HG03460 (cell line): ENCODE data around the gene PBXIP1.
"Not testable (repeated sequence)": the region's sequence is repeated elsewhere in the genome, so short reads cannot be mapped to it uniquely, and the experiment has no call there.

ENCODE experiments used
- ATAC-seq: cut with Tn5 transposase; IDR thresholded peaks from one replicate; pipeline ENCODE4 v1.9.1; 2021; ENCODE audit not compliant: unreplicated experiment

PBXIP1 gene

DNA sequence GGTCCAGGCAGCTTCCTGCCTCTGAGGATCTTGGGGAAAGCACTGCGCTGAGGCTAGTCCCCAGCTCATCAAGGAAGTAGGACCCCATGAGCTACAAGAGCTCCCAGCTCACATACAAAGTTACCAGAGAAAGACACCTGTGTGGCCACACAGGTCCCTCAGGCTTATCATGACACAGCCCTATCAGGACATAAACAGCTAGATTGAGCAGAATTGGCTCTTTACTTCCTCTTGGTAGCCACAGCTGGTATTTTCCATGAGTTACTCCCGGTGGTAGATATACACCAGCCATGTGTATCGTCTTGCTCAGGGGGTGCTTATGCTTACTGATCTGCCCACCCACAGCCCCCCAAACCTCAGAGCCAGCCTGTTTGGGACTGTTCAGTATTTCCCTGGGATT is 38.7 kb upstream of the PBXIP1 start:
- ATAC-seq, result no peak

DNA sequence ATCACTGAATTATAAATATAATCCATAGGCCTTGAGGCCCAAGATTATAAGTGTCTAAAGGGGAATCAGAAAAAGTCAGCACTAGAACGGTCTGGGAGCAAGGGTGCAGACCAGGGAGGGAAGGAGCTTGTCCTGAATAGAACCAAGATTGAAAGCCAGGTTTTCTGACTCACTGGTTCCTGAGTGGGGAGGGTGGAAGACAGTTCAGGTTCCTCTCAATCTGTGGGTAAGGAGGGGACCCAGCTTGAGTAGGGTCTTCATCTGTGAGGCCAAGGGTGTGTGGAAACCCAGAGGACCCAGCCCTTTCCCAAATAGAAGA is 38.3 kb upstream of the PBXIP1 start:
- no peak for ATAC-seq

DNA sequence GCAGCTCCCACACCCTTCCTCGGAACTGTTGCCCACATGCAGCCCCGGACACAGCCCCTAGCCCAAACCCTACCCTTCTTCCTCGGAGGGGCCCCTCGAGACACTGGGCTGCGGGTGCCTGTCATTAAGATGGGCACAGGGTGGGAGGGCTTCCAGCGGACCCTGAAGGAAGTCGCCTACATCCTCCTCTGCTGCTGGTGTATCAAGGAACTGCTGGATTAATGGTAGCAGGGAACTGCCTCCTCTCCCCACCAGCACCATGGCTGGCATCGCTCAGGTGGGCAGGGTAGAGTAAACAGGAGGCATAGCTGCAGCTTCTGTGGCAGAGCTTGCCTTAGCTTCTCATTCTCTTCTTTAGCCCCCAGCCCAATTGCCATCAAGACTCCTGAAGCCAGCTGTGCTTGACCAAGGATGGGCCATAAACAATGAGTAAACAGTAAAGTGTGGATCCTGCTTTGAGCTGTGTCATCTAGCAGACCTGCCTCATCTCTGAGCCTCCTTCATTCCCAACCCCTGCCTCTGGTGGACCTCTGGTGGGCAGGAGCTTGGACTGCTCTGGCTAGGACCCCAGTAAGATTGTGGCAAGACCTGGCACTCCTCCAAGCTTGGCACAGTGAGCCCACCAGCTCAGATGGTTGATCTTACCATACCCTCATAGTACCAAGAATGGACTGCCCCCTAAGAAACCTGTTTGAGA is 37.8 kb upstream of the PBXIP1 start, which contains the start of gene LENEP:
Gene LENEP, plus strand, starts transcription at position 15 of the 697 bp plus-strand sequence. Its CDS starts 22 bp downstream, at position 37.
- no peak for ATAC-seq

DNA sequence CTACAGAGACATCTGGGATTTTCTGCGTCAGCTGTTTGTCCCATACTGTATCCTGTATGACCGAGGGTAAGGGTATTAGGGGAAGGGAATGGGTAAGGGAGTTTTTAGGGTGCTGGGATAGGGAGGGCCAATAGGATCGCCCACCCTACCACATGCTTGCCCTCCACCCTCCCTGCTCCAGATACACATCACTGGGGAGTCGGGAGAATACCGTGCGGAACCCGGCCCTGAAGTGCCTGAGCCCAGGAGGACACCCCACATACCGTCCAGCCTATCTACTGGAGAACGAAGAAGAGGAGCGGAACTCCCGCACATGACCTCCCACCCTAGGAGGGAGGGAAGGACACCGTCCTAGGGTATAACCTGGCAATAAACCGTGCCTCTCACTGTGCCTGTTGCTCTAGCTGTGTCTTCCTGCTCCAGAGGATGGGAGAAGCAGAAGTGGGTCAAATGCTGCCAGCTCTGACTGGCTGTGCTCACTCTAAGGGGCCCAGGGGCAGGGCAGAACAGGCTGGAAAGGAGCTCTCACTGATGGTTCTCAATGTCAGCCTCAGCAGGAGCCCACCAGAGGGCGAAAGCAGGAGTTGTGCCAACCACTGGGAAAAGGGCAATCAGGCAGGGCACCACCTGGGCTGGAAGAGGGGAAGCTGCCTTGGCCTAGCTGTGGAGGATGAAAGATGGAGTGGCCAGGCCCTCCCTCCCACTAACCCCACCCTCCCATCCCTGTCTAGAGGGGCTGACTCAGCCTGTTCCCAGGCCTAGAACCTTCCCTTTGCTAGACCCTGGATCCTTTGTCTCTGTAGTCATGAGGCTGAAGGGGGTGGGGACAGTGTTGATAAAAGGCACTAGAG is 37.0 kb upstream of the PBXIP1 start:
- no peak for ATAC-seq

DNA sequence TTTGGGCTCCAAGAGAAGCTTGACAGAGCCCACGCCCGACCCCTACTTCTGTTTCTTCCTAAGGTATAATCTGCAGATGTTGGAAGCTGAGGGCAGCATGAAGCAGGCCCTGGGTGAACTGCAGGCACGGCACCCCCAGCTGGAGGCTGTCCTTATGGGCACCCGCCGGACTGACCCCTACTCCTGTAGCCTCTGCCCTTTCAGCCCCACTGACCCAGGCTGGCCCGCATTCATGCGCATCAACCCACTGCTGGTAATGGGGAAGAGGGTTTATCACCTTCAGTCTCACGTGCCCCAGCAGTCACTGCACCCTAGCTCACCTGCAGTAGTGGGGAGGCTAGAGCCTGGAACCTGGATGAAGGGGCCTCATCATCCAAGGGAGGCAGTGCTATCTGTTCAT is 34.4 kb upstream of the PBXIP1 start:
- ATAC-seq, result no peak

DNA sequence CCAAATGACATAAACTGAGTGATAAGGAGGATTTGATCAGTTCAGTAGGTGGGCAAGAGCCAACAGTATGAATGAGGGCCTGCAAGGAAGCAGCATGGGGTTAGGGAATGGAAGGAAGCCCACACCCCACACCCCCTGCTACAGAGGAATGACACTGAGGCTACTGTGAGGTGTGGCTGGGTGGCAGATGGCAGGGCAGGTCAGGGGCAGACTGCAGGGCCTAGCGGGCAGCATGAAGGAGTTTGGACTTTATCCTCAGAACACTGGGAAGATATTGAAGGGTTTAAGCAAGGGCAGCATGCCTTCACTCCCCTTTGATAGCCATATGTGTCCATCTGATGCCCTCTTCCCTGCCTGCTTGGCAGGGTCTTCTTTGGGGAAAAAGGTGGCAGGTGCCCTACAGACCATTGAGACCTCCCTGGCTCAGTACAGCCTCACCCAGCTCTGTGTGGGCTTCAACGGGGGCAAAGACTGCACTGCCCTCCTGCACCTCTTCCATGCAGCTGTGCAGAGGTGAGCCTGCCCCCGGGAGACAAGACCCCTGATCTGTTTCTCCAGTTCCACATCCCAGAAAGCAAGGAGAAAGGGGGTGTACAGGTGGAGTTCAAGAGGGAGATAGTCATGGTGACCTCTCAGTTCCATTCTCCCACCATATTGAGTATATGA is 33.4 kb upstream of the PBXIP1 start:
- ATAC-seq, result no peak

DNA sequence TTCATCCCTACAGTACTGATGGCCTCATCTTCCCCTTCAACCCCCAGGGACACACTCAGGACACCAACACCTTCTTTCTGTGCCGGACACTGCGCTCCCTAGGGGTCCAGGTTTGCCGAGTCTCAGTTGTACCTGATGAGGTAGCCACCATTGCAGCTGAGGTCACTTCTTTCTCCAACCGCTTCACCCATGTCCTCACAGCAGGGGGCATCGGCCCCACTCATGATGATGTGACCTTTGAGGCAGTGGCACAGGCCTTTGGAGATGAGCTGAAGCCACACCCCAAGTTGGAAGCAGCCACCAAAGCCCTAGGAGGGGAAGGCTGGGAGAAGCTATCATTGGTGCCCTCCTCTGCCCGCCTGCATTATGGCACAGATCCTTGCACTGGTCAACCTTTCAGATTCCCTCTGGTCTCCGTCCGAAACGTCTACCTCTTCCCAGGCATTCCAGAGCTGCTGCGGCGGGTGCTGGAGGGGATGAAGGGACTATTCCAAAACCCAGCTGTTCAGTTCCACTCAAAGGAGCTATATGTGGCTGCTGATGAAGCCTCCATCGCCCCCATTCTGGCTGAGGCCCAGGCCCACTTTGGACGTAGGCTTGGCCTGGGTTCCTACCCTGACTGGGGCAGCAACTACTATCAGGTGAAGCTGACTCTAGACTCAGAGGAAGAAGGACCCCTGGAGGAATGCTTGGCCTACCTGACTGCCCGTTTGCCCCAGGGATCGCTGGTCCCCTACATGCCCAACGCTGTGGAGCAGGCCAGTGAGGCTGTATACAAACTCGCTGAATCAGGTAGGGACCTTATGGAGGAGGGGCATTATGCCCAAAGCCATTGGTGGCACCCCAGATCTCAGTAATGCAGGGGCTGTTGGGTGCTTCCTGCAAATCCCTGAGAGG is 32.4 kb upstream of the PBXIP1 start:
- no peak for ATAC-seq

DNA sequence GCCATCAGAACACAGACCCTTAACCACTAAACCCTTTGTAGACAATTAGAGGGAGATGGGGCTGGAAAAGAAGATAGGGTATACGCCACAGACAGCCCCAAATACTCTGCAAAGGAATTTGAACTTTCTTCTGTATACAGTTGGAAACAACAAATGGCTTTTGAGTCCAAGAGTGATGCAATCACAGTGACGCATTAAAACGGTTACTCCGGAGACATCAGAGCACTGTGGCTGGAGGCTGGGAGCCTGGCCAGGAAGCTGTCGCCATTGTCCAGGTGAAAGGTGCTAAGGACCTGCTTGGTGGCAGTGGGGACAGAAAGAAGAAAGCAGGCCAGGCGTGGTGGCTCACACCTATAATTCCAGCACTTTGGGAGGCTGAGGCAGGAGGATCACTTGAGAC is 31.4 kb upstream of the PBXIP1 start:
- ATAC-seq, result no peak

DNA sequence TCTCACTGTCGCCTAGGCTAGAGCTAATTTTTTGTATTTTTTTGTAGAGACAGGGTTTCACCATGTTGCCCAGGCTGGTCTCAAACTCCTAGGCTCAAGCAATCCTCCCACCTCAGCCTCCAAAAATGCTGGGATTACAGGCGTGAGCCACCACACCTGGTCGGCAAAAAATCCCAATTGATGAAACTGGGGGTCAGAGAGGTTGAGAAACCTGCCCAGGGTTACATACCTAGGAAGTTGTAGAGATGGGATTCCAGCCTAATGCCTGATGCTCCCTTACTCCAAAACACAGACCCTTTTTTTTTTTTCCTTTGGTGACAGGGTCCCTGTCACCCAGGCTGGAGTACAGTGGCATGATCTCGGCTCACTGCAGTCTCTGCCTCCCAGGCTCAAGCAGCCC is 30.8 kb upstream of the PBXIP1 start:
- not testable (repeated sequence) for ATAC-seq

DNA sequence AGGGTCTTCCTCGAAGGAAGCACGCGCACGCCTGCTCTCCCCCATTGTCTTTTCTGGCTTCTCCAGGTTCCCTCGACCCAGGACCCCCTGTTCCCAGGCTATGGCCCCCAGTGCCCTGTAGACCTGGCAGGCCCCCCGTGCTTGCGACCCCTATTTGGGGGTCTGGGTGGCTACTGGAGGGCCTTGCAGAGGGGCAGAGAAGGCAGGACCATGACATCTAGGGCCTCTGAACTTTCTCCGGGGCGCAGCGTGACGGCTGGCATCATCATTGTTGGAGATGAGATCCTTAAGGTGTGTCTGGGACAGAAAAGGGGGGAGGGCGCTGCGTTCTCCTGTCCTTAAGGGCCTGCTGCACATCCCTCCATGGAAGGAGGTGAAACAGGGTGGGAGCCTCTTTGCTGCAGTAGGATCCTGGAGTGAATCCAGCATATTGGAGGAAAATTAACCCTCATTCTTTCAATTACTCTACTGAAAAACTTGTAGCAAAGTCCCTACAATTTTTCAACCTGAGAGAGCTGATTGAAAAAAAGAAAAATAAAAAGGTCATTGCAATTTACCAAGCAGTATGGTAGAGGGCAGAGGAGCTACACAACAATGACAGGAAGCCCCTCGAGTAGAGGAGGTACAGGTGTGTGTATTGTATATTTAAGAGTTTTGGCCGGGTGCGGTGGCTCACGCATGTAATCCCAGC is 28.0 kb upstream of the PBXIP1 start:
- ATAC-seq, result no peak

DNA sequence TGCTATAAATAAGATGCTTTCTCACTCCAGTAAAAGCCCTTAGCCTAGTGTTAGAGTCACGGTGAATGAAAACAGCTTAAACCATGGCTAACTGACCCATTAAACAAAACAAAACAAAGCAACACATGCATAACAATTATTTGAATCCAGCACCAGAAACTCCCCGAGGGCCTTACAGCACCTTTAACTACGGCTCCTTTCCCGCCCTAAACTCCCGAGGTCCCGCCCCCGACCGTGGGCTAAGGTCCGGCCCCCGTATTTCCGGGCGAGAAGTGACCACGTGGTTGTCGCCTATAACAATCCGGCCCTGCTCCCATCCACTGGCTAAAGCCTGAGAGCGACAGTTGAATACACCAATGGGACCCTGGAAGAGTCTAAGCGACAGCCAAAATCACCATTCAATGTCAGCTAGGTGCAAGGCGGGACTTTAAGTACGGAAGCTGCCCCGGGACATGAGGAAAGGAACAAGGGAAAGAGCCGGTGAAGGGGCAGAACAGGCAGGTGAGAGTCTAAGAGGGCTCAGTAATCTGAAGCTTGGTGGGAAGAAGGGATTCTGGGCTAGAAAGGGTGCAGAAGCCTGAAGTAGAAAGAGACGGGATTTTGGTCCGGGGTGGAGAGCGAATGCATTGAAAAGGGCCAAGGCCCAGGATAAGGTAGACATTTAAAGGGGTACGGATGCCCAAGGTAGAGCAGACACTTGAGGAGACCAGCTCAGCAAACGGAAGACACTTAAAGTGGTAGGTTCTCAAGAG is 27.2 kb upstream of the PBXIP1 start, which contains the start of gene FLAD1:
Gene FLAD1, plus strand, starts transcription at position 448 of the 752 bp plus-strand sequence. CDS start 351 bp downstream, outside the sequence.
- peak; percentile 99 for ATAC-seq

DNA sequence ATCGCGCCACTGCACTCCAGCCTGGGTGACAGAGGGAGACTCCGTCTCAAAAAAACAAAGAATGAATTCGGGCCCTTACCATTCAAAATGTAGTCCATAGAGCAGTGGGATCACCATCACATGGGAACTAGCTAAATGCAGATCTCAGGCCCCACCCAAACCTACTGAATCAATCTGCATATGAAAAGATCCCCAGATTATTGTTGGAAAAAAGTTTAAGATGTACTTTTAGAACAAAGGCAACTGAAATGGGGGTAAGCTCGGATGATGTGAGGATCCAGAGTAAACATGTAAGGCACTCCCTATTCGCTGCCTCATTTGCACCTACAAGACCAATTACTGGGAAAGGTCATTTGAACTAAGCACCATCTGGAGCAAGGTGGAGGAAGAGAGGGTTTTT is 26.4 kb upstream of the PBXIP1 start:
- no peak for ATAC-seq

DNA sequence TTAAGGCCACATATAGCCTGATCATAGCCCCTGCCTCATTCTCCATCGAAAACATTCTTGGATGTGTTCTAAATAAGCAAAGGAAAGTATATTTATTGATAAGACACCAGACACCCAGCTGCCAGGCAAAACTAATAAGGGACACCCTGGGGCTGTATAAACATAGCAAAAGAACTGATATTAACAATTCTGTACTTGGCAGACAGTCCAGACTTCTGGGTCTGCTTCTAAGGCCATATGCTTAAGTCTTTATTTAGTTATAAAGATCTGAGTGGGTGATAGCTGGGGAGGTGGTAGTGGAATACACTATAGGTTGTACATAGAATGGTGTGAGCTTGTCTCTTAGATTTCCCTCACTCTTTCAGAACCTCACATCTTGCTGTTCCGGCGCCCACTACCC is 22.5 kb upstream of the PBXIP1 start:
- ATAC-seq, result no peak

DNA sequence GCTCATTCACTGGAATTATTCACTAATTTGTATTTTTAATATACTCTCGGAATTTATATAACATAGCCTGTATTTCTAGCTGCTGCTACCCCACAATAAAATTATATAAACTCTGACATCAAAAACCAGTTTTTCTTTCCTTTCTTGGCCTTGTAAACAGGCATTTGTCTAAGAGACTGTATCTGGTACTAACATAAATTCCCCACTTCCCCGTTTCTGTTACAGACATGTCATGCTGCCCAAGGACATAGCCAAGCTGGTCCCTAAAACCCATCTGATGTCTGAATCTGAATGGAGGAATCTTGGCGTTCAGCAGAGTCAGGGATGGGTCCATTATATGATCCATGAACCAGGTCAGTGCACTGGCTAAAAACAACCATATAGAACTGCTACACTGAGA is 21.9 kb upstream of the PBXIP1 start:
- not testable (repeated sequence) for ATAC-seq

DNA sequence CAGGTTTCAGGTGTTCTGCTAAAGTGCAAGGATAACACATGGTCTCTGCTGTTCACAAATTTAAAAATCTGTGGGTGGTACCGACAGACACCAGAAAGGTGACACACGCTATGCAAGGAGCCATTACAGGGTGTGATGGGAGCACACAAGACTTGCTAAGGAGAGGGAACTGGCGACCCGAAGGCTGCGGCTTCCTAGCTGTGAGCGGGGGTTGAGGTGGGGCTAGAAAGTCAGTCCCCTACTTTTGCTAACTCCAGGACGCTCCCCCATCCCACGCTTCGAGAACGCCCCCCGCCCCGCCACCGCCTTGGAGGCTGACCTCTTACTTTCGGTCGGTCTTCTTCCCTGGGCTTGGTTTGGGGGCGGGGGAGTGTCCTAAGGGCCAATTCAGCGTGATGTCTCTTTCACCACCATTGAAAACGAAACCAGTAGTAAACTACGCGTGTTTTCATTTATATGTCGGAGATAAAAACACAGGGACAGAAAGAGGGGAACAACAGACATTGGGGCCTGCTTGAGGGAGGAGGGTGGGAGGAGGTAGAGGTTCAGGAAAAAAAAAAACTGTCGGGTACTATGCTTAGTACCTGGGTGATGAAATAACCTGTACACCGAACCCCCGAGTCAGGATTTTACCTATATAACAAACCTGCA is 19.6 kb upstream of the PBXIP1 start:
- ATAC-seq, result no peak

DNA sequence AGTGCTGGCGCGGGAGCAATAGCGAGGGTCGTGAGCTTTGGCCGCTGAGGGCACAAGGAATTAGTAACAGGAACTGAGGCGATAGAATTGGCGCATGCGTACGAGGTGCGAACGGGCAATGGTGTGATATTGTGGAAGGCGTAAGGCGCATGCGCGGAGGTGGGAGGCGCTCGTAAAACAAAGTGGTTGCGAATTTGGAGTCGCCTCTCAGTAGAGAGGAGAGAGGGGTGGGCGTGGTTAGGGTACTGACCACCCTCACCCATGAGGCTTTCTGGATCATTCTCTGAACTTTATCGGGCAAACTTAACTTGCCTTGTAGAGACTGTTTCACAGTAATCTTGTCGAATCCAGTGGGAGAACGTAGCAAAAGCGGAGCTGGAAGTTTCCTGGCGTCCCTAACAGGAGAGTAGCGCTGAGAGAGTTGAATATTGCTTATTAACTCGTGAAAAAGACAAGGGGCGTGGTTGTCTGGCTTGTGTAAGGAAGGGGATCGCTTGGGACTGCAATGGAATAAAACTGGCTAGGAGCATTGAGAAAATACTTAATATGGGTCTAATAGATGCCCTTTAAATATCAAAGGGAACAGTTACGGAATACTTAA is 19.0 kb upstream of the PBXIP1 start:
- peak; percentile 55 for ATAC-seq

DNA sequence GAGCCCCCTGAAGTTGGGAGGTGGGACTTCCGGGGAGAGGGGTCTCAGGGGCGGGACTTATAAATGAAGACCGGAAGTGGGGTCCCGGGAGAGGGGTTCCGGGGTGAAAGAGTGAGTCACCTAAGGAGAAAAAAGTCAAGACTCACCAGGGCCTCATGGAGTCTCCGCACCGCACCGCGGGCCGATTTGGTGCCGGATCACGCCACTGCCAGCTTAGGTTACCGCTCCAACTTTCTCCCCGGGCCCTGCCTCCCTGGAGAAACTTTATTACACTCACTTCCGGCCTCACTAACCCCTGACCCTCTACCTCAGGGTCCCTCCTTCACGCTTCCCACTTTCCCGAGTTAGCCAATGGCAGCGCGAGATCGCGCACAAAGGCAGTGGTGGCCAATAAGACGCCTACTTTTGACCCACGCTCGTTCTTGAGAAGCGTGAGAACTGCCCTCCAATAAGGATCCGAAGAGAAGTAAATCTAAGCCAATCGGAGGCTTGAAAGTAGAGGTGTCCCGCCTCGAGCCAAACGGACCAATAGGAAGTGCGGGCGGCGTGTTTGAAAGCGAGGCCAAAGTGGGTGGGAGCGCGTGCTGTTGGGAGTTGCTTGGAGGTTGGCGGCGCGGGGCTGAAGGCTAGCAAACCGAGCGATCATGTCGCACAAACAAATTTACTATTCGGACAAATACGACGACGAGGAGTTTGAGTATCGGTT is 18.4 kb upstream of the PBXIP1 start, which contains the start of gene CKS1B:
Gene CKS1B, plus strand, starts transcription at position 580 of the 706 bp plus-strand sequence. Its CDS starts 65 bp downstream, at position 645.
- ATAC-seq, result peak; percentile 68
